ENCODE measurements around the gene CXCR6. TPM values are rescaled to one million over a fixed set of nuclear protein-coding genes. Genes with fewer than 3 reads are reported as not detected.

CXCR6 gene
- polyA plus RNA-seq, 1 experiment, result not detected

- ChIA-PET CTCF (interaction anchor here (0.8 to 1.2 kb wide), 3 partner anchors 14 to 93 kb away, joined by 3 read pairs; no protein-coding TSS in a partner anchor), POLR2A (interaction anchor here (0.7 kb wide), 1 partner anchor 103 kb away, joined by 3 read pairs; no protein-coding TSS in a partner anchor)
- Histone ChIP-seq H3K27me3 (ENCODE audit: control insufficient read depth, insufficient read depth, low read length) (no peaks in the 10 kb centered on the region), H3K4me3 (ENCODE audit: low read depth, low read length) (no peak overlapping the region), H3K36me3 (ENCODE audit: control insufficient read depth, insufficient read depth, low read length) (peaks cover 5% of the 10 kb centered on the region; the same call in 1 of the 2 replicates)
- DNase-seq (ENCODE audit: low read depth), result no peak
- TF ChIP-seq, protein P1, sequence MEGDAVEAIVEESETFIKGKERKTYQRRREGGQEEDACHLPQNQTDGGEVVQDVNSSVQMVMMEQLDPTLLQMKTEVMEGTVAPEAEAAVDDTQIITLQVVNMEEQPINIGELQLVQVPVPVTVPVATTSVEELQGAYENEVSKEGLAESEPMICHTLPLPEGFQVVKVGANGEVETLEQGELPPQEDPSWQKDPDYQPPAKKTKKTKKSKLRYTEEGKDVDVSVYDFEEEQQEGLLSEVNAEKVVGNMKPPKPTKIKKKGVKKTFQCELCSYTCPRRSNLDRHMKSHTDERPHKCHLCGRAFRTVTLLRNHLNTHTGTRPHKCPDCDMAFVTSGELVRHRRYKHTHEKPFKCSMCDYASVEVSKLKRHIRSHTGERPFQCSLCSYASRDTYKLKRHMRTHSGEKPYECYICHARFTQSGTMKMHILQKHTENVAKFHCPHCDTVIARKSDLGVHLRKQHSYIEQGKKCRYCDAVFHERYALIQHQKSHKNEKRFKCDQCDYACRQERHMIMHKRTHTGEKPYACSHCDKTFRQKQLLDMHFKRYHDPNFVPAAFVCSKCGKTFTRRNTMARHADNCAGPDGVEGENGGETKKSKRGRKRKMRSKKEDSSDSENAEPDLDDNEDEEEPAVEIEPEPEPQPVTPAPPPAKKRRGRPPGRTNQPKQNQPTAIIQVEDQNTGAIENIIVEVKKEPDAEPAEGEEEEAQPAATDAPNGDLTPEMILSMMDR (IDR thresholded peaks at IDR 0.05; ENCODE audit: insufficient read depth, low read depth, low read length), result no peak
Measured at GRCh38 chr3:45986303-45986982, 43.2 kb downstream of the CXCR6 start.

DNA sequence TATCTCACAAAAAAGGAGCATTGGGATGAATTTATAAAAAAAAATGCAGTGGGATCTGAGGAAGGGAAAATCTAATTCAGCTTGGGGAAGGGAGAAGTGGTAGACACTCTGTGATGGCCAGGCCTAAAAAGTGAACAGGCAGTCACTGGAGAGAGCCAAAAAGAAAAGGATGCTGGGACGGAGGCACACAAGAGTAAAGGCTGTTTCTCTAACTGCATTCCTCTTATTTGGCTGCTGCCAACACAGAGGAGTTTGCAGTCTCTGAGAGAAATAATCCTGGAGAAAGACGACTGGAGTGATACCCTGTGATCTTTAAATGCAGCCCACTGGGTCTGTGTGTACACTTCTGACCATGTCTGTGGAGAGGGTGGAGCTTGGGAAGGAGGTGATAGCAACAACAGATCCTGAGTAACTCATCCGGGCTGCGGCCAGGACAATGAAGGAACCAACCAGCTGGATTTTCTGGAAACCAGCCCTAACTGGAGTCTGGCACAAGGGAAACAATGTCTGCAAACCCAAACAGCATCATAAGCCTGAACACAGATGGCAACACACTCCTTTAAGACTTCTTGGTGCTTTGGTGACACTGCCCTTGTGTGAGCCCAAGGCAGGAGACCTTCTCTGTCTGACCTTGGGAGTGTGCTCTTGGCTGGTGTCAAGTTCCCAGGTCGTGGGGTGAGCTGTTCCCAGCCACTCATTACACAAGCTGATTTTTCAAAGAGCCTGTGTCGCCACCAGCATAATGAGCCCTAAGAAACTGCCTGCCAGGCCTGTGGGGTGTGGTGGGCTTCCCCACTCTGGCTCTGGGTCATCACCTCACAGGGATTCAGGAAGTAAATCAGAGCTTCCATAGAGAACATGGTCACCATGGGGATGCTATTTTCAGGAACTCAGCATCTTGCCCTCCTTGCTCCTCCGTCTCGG is 44.4 kb downstream of the CXCR6 start:
- H3K4me3 ChIP-seq (ENCODE audit: low read depth, low read length), result no peak overlapping the region
- no peaks in the 10 kb centered on the region for H3K27me3 ChIP-seq (ENCODE audit: control insufficient read depth, insufficient read depth, low read length)
- peaks cover 5% of the 10 kb centered on the region; the same call in 1 of the 2 replicates for H3K36me3 ChIP-seq (ENCODE audit: control insufficient read depth, insufficient read depth, low read length)
- ChIA-PET POLR2A (no interaction called here), CTCF (interaction anchor here (0.7 to 1.2 kb wide), 3 partner anchors 11 to 92 kb away, joined by 3 read pairs; no protein-coding TSS in a partner anchor)
- TF ChIP-seq, protein P1 (IDR thresholded peaks at IDR 0.05; ENCODE audit: insufficient read depth, low read depth, low read length), result no peak
- no peak for DNase-seq (ENCODE audit: low read depth)

DNA sequence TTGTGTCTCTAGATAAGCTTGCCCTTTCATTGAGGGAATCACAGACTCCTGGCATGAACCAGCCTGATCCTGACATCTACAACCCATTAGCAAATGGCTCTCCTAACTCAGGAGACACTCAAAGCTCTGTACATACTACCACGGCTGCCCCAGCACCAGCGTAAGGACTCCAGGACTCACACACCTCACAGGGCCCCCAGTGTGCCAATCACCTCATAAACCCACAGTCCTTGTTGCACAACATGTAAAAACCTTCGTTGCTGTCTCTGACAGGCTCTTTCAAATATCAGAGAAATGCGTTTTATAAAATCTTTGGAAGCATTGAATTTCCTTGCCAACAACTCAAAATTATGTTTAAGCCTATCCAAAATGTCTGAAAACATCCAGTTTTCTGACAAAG is 45.1 kb downstream of the CXCR6 start:
- TF ChIP-seq, protein P1 (IDR thresholded peaks at IDR 0.05; ENCODE audit: insufficient read depth, low read depth, low read length), result no peak
- DNase-seq (ENCODE audit: low read depth), result no peak
- Histone ChIP-seq H3K27me3 (ENCODE audit: control insufficient read depth, insufficient read depth, low read length) (no peaks in the 10 kb centered on the region), H3K4me3 (ENCODE audit: low read depth, low read length) (no peak overlapping the region), H3K36me3 (ENCODE audit: control insufficient read depth, insufficient read depth, low read length) (peaks cover 2% of the 10 kb centered on the region; the same call in 1 of the 2 replicates)
- ChIA-PET CTCF (interaction anchor here (0.8 kb wide), 1 partner anchor 12 kb away, joined by 3 read pairs; no protein-coding TSS in a partner anchor), POLR2A (no interaction called here)

DNA sequence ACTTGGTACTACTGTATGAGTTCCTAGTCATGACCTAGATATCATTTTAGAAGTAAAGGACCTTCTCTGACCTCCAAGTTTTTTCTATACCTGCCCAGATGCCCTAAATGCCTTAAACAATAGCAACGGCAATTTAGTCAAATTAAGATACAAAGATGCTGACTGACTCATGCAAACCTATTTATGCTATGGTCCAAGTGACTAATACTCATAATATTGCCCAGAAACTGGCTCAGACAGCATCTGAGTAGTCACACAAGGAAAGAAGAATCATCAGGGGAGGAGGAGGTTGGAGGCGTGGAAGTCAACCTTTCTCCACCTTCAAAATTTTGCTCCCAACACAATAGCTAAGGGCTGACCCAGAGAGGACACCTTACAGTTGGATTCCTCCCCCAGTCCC is 45.5 kb downstream of the CXCR6 start:
- ChIA-PET POLR2A (no interaction called here), CTCF (no interaction called here)
- Histone ChIP-seq H3K27me3 (ENCODE audit: control insufficient read depth, insufficient read depth, low read length) (no peaks in the 10 kb centered on the region), H3K36me3 (ENCODE audit: control insufficient read depth, insufficient read depth, low read length) (peaks cover 2% of the 10 kb centered on the region; the same call in 1 of the 2 replicates), H3K4me3 (ENCODE audit: low read depth, low read length) (no peak overlapping the region)
- TF ChIP-seq, protein P1 (IDR thresholded peaks at IDR 0.05; ENCODE audit: insufficient read depth, low read depth, low read length), result no peak
- peak; percentile 48 for DNase-seq (ENCODE audit: low read depth)

DNA sequence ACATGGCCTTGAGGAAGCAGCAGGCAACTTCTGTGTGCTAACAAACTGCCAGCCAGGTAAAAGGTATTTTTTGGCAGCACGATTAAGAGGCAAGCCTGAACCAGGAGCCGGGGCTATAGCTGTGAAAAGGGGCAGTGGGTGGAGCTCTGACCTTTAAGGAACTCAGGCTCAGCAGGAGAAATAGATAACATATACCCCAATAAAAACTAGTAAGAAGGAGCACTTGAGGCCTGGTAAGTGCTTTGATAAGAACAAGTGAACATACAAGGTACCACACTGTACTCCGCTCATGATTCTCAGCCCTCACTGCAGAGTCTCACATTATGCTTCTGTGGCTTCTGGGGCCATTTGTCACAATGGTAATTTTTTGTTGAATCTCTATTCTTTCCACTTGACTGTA is 46.9 kb downstream of the CXCR6 start:
- TF ChIP-seq, protein P1 (IDR thresholded peaks at IDR 0.05; ENCODE audit: insufficient read depth, low read depth, low read length), result no peak

More for the DNA sequence above, 46.9 kb downstream of the CXCR6 start:
- Histone ChIP-seq H3K36me3 (ENCODE audit: control insufficient read depth, insufficient read depth, low read length) (peaks cover 2% of the 10 kb centered on the region; the same call in 1 of the 2 replicates), H3K4me3 (ENCODE audit: low read depth, low read length) (no peak overlapping the region), H3K27me3 (ENCODE audit: control insufficient read depth, insufficient read depth, low read length) (no peaks in the 10 kb centered on the region)
- ChIA-PET POLR2A (no interaction called here), CTCF (interaction anchor here (1.1 kb wide), 1 partner anchor 88 kb away, joined by 4 read pairs; no protein-coding TSS in a partner anchor)
- no peak for DNase-seq (ENCODE audit: low read depth)
